Stimulated activated CD4-positive, alpha-beta T cell treated with anti-CD3 and anti-CD28 coated beads, TNF-alpha, amount 100 ng/mL, for 4 hours (primary cell): Measurements from ENCODE around the gene POU6F2.

ENCODE experiments used
- DNase-seq, 3 experiments: peaks; one replicate each; pipeline ENCODE4 v3.0.0-alpha.2; 2020; ENCODE audit warnings: low read depth in 3 of 3

POU6F2 gene

GRCh38 chr7:39504963-39505362 is 527.3 kb downstream of the POU6F2 start:
- DNase-seq, result no peak

DNA sequence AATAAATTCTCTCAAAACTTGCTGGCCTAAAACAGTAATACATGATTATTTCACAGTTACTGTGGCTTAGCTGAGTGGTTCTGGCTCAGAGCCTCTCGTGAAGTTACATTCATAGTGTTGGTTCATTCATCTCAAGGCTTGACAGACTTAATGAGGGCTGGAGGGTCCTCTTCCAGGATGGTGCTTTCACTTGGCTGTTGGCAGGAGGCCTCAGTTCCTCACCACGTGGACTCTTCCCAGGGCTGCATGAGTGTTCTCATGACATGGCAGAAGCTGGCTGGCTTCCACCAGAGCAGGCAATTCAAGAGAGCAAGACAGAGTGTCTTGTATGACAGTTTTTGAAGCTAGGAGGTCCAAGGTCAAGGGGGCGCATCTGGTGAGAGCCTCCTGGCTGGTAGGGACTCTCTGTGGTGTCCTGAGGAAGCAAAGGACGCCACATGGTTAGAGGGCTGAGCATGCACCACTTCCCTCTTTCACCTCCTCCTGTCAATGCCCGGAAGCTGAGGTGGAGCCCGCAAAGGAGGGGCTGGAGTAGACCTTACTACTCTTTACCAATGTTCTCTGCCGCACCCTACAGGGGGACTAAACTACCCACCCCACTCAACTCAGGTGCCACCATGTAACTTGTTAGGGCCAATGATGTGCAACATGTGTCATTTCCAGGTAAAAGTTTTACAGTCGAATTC is 530.3 kb downstream of the POU6F2 start:
- DNase-seq, result no peak

GRCh38 chr7:39509436-39509835 is 531.7 kb downstream of the POU6F2 start:
- DNase-seq, result no peak

- DNase-seq, result no peak
These were observed 532.2 kb downstream of the POU6F2 start for GRCh38 chr7:39509912-39510311.

DNA sequence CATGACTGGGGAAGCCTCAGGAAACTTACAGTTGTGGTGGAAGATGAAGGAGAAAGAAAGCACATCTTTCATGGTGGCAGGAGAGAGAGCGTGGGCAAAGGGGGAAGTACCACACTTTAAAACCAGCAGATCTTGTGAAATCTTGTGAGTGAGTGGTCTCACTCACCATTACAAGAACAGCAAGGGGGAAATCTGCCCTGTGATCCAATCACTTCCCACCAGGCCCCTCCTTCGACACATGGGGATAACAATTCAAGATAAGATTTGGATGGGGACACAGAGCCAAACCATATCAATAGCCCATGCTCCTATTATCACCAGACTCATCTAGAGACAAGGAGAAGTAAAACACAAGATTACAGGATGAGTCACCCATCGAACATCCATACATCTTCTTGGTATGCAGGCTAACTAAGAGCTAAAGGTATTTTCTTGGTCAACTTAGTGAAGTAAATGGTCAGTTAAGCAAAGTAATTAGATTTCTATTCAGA is 533.2 kb downstream of the POU6F2 start:
- DNase-seq, result no peak

DNA sequence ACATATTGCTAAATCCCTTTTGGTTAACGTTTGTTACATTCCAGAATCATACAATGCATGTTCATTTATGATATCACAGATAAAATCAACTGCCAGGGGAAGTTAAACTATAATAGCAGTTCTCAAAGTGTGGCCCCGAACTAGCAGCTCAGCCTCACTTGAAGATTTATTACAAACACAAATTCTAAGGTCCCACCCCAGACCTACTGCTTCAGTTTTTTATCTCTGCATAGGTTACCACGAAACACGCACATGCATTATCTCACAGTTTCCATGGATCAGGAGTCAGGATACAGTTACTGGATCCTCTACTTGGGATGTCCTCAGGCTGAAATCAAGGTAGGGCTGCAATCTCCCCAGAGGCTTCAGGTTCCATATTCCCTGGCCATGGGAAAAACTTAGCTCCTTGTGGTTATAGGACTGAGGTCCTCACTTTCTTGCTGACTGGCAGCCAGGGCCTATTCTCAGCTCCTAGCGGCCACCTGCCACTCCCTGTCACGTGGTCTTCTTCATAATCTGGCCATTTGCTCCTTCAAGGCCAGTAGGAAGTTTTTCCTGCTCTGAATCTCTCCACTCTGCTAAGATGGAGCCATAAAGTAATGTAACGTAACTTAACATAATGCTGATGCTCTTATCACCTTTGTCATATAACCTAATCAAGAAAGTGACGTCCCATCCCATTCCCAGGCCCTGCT is 538.0 kb downstream of the POU6F2 start:
- DNase-seq, result no peak

DNA sequence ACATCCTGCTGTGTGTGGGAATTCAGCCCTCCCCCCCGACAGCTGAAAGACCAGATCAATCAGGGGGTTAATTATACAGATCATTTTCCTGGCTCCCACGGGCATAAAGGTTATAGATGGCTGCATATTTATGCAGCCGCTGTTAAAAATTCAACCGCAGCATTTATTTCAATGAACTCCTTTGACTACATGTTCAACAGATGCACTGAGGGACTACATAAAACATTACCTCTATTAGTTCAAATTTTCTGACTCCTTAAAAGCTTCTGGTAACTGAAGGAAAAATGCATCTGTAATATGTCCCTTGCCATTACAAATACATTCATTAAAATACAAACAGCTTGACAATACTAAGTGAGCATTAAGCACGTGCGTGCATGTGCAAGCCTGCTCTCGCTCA is 538.8 kb downstream of the POU6F2 start:
- DNase-seq, result no peak

DNA sequence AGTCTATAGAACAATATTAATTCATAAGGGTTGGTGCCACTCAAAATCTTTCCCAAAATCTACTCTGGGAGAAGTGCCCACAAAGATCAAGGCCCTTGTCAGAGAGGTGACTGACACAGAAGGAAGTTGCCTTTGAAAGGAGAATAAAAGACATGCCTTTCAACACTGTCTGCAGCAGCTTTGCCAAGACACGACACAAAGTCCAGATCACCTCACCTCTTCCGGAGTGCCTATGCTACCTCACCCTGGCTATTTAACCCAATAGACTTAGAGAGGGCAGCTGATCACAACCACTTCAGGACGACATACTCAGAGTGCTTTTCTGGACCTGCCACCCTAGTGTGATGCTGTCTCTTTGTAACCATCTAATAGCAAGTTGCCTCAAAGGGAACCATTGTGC is 539.5 kb downstream of the POU6F2 start:
- DNase-seq, result no peak
